Cardiac septum (tissue), 1 donor: ENCODE measurements around the gene HOXA9. TPM values are rescaled to one million over a fixed set of nuclear protein-coding genes. Genes with fewer than 3 reads are reported as not detected.

Experiments used
- DNase-seq: peaks from one replicate; pipeline ENCODE4 v3.0.0-alpha.2; 2020; ENCODE audit warnings: low spot score
- intact Hi-C: fragments of 100-400 bp; cut with DNase I; formaldehyde crosslinking; loops from one replicate; pipeline ENCODE4 v1.14.0; 2022
- total RNA-seq: library from RNA; stranded (reverse); fragmentation: NEBNext Ultra II Directional; extraction: Animal tissue kit (Norgen Biotek cat#: 25700); gene quantifications from one replicate; pipeline ENCODE4 v1.2.1, GENCODE V29; 2021
- donor health status: DM: no; HTN: no; CAD: no.

Gene HOXA9
- total RNA-seq, 1 donor from 2014 or later, result not detected

DNA sequence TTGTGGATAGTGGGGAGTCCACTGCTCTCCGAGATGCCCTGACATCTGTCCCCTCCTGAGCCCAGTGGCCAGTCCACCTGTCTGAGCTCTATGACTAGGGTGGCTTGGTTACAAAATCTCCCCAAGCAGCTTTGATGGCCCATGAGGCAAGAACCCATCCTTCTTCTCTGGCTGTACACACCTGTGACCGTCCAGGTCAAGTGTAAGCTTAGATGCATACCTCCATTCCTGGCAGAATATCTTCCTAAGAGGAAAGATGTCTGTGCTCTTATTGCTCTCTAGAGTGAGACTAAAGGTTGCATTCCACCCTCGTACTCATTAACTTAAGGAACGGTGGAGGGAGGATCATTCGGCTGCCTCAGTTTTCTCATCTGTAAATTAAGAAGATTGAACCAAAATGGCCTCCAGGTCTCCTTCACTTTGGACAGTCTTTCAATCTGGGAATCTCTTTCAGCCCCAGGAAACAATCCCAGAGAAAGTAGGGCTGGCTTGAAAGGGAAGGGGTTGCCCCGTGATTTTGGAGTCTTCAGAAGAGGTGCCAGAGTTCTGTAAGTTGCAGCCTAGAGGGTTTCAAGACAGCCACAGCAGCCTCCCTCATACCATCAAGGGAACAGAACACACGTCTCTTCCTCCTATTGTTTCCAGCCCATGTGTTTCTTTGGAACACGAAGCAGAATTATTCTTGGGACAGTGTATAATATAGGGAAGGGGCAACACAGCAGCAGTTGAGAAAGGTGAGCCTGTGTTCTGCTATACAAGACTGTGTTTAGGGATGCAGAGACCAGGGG is 40.2 kb downstream of the HOXA9 start:
- intact Hi-C loops, result no loop called here
- no peak for DNase-seq

DNA sequence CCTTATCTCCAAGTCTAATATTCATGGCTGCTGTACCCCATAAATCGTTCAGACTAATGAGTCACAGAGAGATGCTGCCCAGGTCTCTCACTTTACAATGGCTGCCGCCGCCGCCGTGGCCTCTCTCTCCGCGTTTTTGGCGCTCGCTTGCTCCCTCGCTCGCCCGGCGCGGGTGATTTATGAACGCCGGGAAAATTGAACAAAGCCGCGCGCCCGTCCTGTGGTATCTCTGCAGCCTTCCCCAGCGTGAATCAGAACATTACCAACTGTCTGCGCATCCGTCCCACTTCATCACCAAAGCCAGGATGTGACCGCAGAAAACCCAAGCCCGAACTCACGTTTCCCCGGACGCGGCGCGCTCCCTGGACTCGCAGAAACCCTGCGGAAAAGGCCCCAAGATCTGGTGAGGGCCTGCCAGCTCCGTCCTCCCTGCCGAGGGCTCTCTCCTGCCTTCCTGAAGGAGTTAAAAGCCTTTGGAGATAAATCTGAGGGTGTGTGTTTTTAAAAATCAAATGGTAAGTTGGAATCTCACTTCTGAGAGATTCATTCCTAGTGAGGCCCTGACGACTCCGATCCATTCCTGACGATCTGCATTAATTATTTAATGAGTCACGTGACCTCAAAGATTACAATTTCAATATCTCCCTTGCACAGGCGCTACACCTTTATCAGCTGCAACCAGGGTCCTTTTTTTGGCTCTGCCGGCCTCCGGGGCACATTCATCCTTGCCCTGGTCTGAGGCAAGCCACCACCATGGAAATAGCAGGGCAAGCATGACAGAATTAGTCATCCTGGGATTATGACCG is 41.0 kb downstream of the HOXA9 start:
- intact Hi-C loops, result no loop called here

DNA sequence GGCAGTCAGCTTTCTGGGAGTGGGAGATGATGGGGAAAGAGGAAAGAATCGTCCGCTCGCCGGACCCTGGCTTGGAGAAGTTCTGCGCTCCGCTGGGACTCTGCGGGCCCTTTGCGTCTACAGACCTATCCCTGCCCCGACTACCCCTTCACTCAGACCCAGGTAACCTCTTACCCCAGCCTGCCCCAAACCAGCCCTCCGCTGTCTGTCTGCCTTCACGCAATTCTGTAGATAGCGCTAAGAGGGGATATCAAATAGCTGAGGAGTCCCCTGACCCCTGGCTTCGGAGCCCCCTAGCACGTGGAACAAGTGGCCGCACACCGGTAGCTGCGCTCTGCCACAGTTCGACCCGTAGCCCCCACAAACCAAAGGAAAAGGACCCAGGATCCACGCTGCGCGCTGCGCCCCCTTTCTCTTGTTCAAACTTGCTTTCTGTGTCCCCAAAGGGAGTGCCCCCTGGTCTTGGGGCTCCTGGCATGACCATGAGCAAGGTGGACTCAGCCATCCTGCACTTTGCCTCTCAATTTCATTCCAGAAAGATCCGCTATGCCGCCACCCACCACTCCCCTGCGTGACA is 41.8 kb downstream of the HOXA9 start:
- DNase-seq, result peak; percentile 67
- intact Hi-C loops, result no loop called here

More for the DNA sequence above, 41.0 kb downstream of the HOXA9 start:
- peak; percentile 35 for DNase-seq

DNA sequence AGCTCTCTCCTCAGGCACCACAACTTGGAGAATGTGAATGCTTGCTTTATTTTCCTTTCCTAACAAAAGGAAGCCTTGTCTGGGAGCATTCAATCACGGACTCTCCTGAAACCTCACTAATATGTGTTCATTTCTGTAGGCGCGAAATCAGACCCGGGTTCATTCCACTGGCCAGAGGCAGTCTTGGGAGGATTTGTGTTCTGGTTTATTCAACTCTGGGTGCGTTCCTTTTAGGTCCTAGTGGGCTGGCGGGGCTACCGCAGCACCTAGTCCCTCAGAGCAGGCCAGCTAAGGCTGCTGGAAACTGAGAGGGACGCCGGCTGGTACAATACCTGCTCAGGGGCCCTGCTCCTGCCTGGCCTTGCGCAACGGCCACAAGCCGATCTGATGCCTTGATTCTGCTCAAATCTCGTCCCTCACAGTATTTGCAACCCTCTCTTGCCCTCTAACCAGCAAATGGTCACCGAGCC is 42.3 kb downstream of the HOXA9 start:
- intact Hi-C loops, result no loop called here
- DNase-seq, result no peak

DNA sequence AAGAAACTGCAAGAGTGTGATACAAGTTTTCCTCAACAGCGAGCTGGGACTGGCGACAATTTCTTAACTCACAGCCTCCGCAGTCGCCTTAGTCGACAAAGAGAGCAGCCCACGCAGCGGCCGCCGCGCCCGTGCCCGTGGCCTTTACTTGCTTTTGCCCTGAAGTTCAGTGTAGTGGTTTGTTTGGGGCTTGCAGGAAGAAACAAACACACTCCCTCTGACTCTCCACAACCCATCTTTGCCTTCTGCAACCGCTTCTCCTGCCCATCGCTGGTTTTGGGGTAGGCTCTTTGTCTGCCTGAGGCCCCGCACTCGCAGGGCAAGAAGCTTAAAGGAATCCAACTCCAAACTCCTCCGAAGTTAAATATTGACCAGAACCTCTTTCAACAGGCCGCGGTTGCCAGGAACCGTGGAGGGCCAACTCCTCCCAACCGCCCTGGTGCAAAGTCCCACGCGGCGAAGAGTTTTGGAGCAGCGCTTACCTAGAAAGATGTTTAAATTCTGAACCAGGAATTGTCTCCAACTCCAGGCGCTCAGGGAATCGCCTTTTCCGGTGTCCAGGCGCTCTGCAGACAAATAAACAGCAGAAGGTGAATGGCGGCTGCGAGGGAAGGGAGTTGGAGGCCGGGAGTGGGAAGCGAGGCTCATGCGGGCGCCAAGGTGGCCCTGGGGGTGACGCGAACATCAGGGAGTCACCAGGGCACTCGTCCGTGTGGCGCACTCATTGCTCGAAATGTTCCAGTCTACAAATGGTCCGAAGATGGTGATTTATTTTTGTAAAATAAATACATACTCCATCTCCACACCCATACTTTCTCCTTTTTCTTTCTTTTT is 43.0 kb downstream of the HOXA9 start:
- DNase-seq, result peak; percentile 75
- intact Hi-C loops, result no loop called here

DNA sequence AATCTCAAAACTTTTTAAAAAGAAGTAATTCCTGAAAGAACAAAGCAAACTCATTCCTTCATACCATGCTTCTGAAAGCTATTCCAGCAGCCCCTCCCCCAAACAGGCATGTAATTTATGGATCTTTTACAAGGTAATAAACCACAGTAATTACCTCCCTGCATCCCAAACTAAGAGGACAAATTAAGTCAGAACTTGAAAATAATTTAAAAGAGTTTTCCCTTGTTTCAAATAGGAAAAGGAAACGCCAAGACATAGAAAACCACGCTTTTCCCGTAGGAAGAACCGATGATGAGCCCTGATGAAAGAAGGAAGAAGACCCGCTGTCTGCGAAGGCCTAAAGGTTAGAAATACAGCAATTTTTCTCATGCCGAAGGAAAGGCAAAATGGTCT is 43.7 kb downstream of the HOXA9 start:
- intact Hi-C loops, result no loop called here
- DNase-seq, result no peak

DNA sequence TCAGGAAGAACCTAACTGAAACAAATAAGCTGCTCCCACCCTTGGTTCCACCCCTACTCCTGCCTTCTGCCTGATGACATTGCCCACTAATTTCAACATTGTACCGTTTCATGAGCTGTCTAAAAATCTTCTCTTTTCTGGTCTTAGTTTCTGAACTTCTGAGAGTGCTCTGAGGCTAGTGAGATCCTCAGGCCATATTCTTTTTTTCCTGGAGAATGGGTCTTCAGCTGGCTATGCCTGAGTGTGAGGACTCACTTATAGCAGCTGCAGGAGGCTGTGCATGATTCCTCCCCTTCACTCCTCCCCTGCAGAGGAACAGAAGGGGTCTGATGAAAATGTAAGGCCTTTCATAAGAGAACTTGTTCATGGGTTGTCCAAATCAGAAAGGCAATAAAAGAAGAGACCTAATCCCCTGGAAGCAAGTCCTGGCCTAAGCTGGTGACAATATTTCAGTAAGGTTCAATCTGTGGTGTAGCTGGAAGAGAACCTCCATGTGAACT is 45.9 kb downstream of the HOXA9 start:
- intact Hi-C loops, result no loop called here
- DNase-seq, result no peak

DNA sequence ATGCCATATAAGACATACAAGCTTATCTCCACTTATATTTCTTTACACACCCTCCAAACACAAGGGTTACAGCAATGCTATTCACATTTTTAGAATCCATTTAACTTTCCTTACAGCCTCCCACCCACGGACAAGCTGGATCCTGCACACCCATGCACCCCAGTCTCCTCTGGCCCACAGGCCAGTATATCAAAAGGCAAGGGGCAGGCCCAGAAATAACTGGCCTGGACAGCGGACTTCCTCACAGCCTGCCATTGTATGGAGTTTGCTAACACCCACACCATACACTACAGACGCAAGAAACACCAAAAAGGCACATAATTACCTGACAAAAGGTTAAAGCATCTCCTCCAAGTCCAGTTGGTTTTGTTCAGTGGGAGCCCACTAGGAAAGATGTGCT is 46.8 kb downstream of the HOXA9 start:
- intact Hi-C loops, result no loop called here
- DNase-seq, result peak; percentile 33

DNA sequence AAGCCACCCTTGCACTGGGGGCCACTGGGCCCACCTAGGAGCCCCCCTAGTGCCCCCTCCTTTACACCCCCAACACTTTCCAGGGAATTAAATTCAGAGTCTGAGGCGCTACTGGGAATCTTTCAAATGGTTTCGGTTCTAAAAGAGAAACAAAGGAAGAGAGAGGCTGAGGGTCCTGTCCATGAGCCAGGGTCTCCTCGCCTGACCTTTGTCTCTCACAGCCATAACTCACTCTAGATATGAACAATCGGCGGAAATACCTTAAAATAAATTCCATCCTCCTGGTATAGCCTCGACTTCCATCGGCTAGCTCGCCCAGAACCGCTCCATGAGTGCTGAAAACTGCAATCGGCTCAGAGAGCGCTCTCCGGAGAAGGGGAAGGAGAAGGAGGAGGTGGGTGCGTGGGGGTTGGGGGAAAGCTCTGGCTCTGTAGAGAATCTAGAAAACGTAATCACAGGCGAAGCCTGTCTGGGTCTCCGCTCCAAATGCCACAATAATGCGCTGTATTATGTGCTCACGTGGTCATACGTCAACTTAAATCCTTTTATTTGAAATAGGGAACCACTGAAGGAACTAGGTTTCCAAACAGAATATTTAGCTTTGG is 47.3 kb downstream of the HOXA9 start:
- DNase-seq, result peak; percentile 66

DNA sequence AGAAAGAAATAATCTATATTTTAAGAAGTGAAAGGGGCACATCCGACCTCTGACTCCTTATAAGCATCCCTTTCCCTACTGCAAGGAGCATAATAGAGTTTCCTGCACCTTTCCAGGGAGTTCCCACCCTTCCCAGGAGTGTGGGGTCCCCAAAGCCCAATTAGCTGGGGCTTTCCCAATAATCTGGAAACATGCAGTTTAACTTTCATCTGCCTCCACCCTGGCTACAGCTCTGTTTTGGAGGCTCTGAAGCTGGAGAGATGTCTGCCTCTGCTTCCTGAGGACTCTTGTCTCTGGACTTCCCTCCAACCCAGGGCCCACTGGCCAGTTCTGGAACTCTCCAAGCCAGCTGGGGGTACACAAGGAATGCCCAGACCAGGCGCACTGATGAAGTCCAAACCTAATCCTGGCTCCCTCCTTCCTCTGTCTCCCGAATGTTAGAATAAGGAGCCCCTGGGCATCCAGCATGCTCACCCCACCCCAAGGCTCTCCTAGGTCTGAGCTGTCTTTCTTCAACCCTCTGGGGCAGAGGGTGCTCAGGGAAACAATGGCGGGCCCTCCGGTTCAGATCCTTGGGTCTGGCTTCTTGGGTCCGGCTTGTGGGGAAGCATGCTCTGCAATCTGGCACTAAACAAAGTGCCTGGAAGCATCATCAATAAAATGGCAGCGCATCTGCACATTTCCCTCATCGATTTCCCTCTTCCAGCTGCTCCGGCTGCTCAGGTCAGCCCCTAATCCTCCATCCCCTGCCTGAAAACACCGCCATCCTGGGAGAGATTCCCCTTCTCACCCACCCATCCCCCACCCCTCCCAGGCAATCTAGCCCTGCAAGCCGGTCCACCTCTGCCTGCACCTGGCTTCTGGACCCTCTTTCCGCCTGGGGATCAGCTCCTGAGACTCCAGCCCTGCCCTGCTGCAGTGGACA is 48.1 kb downstream of the HOXA9 start:
- intact Hi-C loops, result no loop called here
- peak; percentile 36 for DNase-seq

More for the DNA sequence above, 47.3 kb downstream of the HOXA9 start:
- intact Hi-C loops, result no loop called here

DNA sequence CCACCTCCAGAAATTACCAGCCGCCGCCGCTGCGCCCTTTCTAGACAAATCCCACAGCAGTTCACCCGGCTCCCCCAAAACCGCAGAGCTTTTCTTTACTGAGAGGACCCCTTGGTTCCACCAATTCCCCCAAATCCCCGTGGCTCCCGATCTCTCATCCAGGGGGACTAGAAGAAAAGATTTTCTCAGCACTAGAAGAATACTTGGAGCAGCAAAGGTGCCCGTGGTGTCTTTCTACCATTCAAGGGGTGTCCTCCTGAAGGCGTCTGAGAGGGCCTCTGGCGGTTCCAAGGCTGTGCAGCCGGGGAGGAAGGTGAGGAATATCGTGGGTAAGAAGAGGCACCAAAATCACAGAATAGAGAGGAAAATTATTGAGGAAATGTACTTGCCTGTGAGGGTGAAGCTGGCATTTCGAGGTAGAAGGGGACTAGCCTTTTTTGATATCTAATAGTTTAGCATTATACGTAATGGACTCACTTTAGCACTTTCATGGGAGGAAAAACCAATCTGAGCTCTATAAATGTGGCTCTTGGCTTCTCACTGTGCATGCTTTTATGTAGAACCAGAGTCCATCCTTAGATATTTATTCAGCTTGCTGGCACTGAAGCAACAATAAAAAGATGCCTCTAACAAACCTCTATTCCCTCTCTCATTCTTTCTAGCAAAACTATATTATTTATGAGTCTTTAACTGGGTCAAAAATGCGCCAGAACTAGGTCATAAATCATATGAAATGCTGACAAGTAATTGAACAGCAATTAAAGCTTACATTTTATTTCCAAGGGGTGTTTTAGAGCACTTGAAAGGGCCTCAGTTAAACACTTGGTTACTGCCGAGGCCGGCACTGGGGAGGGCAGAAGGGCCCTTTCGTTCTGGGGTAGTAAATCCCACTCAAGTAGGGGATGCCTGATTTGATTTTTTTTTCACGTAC is 49.0 kb downstream of the HOXA9 start:
- intact Hi-C loops, result no loop called here
- DNase-seq, result no peak

DNA sequence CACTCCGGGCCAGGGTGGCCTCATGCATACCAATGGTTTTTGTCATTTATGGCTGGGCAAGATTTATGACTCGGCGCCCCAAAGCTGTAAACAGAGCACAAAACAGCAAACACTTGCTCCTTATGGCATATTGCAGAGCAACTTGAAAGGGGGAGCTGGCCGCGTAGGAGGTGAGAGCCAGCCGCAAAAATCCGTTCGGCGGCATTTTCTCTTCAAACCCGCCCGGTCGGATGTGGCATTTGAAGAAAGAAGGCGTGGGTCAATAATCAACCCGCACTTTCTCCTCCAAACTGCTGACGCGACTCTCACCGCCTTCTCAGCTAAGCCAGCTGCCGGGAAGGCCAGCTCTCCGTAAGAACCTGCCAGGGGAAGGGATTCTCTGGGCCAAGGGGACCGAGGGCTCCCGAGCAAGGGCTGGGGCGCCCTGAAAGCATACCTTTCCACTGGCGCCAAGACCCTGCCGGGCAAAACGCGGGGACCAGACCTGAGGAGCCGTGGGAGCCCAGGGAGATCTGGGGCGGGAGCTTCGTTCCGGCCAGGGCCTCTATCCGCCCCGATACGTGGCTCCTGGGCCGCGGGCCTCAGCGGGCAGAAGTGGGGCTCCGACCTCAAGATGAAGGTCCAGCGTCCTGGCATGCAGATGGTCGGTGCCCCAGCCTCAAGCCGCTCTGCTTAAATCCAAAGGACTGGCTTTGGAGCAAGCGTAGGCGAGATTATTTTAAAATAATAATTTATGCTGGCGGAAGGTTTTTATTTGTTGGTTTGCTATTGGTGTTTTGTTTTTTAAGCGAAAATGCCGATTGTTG is 49.9 kb downstream of the HOXA9 start:
- no peak for DNase-seq
- intact Hi-C loops, result no loop called here

DNA sequence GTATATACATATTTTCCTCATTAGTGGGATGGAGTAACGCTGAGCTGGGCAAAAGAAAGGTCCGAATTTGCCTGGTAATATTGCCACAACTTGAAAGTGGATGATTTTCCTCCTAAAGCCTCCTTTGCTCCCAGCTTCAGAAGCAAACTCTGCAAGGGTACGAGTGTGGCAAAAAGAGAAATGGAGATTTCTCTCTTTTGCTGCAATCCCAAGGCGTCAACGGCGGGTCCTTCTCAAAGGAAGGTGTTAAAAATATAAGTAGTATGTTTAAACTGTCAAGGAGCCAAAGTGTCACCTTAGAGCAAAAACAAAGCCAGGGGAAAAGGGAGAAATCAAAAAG is 50.5 kb downstream of the HOXA9 start:
- intact Hi-C loops, result no loop called here
- no peak for DNase-seq

DNA sequence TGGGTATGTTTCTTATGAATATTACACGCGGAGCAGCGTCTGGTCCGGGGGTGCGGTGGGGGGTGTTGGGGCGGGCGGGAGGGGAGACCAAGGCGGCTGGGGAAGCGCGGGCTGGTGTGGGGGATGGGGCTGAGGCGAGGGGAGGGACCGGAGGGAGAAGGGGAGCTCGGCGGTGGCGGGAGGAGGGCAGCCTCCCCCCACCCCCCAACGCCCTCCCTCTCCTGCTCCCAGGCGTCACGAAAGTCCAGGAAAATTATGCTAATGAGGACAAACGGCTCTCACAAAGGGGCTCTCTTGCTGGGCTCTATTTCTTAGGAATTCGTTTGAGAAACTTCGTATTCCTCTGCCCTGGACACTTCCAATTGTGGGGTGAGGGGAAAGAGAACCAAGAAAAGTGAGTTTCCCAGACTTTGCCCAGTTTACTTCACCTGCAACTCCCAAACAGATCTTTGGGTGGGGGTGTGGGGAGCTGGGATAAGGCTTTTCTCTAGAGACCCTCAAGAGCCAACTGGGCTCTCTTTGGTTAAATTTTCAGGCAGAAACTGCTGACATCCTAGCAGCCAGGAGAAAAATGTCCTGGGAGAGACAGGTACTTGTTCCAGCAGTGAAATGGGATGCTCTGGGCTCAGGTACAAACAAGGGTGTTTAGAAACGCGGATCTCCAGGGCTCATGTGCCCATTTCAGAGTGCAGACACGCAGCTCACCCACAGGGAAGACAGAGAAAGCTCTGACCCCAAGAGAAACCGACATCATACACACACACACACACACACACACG is 51.2 kb downstream of the HOXA9 start:
- DNase-seq, result no peak
- intact Hi-C loops, result no loop called here
